SIG-M5 (cell line): Measurements from ENCODE around the gene ALPG.
"Not testable (repeated sequence)": the region's sequence is repeated elsewhere in the genome, so short reads cannot be mapped to it uniquely, and the experiment has no call there.

Source experiments
- DNase-seq: peaks from one replicate; lab custom pipeline; 2025; lab: John Stamatoyannopoulos, UW

ALPG gene

GRCh38 chr2:232419245-232420072 lies 12.8 kb downstream of the ALPG start:
- no peak for DNase-seq

- no peak for DNase-seq
Measured at GRCh38 chr2:232420073-232420454, 13.4 kb downstream of the ALPG start.

GRCh38 chr2:232420463-232421188 lies 14.0 kb downstream of the ALPG start:
- DNase-seq: no peak

GRCh38 chr2:232421189-232421785 lies 14.6 kb downstream of the ALPG start:
- DNase-seq: no peak

GRCh38 chr2:232422051-232422450 lies 15.4 kb downstream of the ALPG start:
- no peak for DNase-seq

- DNase-seq: not testable (repeated sequence)
Measured at GRCh38 chr2:232422996-232423395, 16.4 kb downstream of the ALPG start.

- not testable (repeated sequence) for DNase-seq
Measured at GRCh38 chr2:232423407-232423806, 16.8 kb downstream of the ALPG start.

- DNase-seq: no peak
Measured at GRCh38 chr2:232431705-232432590, 25.3 kb downstream of the ALPG start.

GRCh38 chr2:232432598-232433184 lies 26.0 kb downstream of the ALPG start:
- no peak for DNase-seq

GRCh38 chr2:232433622-232434021 lies 27.0 kb downstream of the ALPG start:
- DNase-seq: not testable (repeated sequence)

GRCh38 chr2:232434091-232434490 lies 27.4 kb downstream of the ALPG start:
- DNase-seq: no peak

GRCh38 chr2:232434563-232435374 lies 28.1 kb downstream of the ALPG start:
- DNase-seq: no peak

GRCh38 chr2:232435375-232435648 lies 28.7 kb downstream of the ALPG start:
- no peak for DNase-seq

- no peak for DNase-seq
Measured at GRCh38 chr2:232435805-232436204, 29.2 kb downstream of the ALPG start.

- no peak for DNase-seq
Measured at GRCh38 chr2:232436381-232437194, 29.9 kb downstream of the ALPG start.

GRCh38 chr2:232437195-232437571 lies 30.5 kb downstream of the ALPG start:
- DNase-seq: no peak

- no peak for DNase-seq
Measured at GRCh38 chr2:232438091-232438490, 31.4 kb downstream of the ALPG start.

- no peak for DNase-seq
Measured at GRCh38 chr2:232438951-232439757, 32.5 kb downstream of the ALPG start.

GRCh38 chr2:232439758-232440135 lies 33.1 kb downstream of the ALPG start:
- no peak for DNase-seq
